Measurements from ENCODE around the gene EVI2B. TPM values are rescaled to one million over a fixed set of nuclear protein-coding genes. Genes with fewer than 3 reads are reported as not detected.
"Not testable (repeated sequence)": the region's sequence is repeated elsewhere in the genome, so short reads cannot be mapped to it uniquely, and the experiment has no call there.

Gene EVI2B
- 54.8 and 56.6 TPM in 2 replicates for total RNA-seq

- intact Hi-C loops (cut with micrococcal nuclease), result loop anchor here (5.0 to 10.0 kb wide), 7 partner anchors 157 to 1041 kb away; partner anchors contain the start of genes ATAD5, TEFM, UTP6 and ZNF207
These were observed at the start of gene EVI2B for GRCh38 chr17:31313982-31314781. EVI2B (minus strand) TSS chr17:31314054; CDS start chr17:31305609, 8,445 bp downstream.

GRCh38 chr17:31357839-31358394 is 44.1 kb upstream of the EVI2B start:
- intact Hi-C loops (cut with micrococcal nuclease), result no loop called here

- intact Hi-C loops (cut with micrococcal nuclease), result no loop called here
These were observed 43.2 kb upstream of the EVI2B start for GRCh38 chr17:31357091-31357490.

GRCh38 chr17:31355935-31356334 is 42.1 kb upstream of the EVI2B start:
- intact Hi-C loops (cut with micrococcal nuclease), result no loop called here

- intact Hi-C loops (cut with micrococcal nuclease), result no loop called here
These were observed 35.6 kb upstream of the EVI2B start for GRCh38 chr17:31349454-31349853.

- intact Hi-C loops (cut with micrococcal nuclease), result not testable (repeated sequence)
These were observed 31.4 kb upstream of the EVI2B start for GRCh38 chr17:31345191-31345747.

- intact Hi-C loops (cut with micrococcal nuclease), result no loop called here
These were observed 26.2 kb upstream of the EVI2B start for GRCh38 chr17:31339906-31340661.

GRCh38 chr17:31329221-31329620 is 15.4 kb upstream of the EVI2B start:
- intact Hi-C loops (cut with micrococcal nuclease), result no loop called here

- intact Hi-C loops (cut with micrococcal nuclease), result no loop called here
These were observed 14.3 kb upstream of the EVI2B start for GRCh38 chr17:31328160-31328535.

- intact Hi-C loops (cut with micrococcal nuclease), result no loop called here
These were observed 13.8 kb upstream of the EVI2B start for GRCh38 chr17:31327534-31328159.

GRCh38 chr17:31323551-31323950 is 9.7 kb upstream of the EVI2B start:
- intact Hi-C loops (cut with micrococcal nuclease), result loop anchor here (5.0 kb wide), 2 partner anchors 316 to 501 kb away; partner anchors contain the start of gene CRLF3

- intact Hi-C loops (cut with micrococcal nuclease), result loop anchor here (1.0 to 5.0 kb wide), 7 partner anchors 12 to 500 kb away; partner anchors contain the start of gene CRLF3
These were observed 8.1 kb upstream of the EVI2B start for GRCh38 chr17:31321966-31322365.

- intact Hi-C loops (cut with micrococcal nuclease), result loop anchor here (1.0 to 5.0 kb wide), 7 partner anchors 11 to 499 kb away; partner anchors contain the start of gene CRLF3
These were observed 7.6 kb upstream of the EVI2B start, which contains the start of gene EVI2A for GRCh38 chr17:31321481-31321880. EVI2A (minus strand) TSS chr17:31321622; CDS start chr17:31319013, 2,609 bp downstream.

- intact Hi-C loops (cut with micrococcal nuclease), result loop anchor here (1.0 to 5.0 kb wide), 7 partner anchors 10 to 498 kb away; partner anchors contain the start of gene CRLF3
These were observed 6.9 kb upstream of the EVI2B start for GRCh38 chr17:31320791-31321190.

GRCh38 chr17:31320241-31320640 is 6.4 kb upstream of the EVI2B start:
- intact Hi-C loops (cut with micrococcal nuclease), result loop anchor here (2.0 to 5.0 kb wide), 4 partner anchors 13 to 498 kb away; partner anchors contain the start of gene CRLF3

GRCh38 chr17:31318851-31319661 is 5.2 kb upstream of the EVI2B start:
- intact Hi-C loops (cut with micrococcal nuclease), result loop anchor here (5.0 to 10.0 kb wide), 2 partner anchors 942 to 1036 kb away; partner anchors contain the start of genes CPD and ZNF207

- intact Hi-C loops (cut with micrococcal nuclease), result loop anchor here (5.0 to 10.0 kb wide), 2 partner anchors 941 to 1036 kb away; partner anchors contain the start of genes CPD and ZNF207
These were observed 4.5 kb upstream of the EVI2B start for GRCh38 chr17:31318298-31318801.

- intact Hi-C loops (cut with micrococcal nuclease), result loop anchor here (5.0 to 10.0 kb wide), 8 partner anchors 157 to 1040 kb away; partner anchors contain the start of genes ATAD5, CPD, TEFM and UTP6
These were observed 887 bp upstream of the EVI2B start for GRCh38 chr17:31314782-31315100.

- intact Hi-C loops (cut with micrococcal nuclease), result loop anchor here (5.0 to 10.0 kb wide), 7 partner anchors 155 to 1043 kb away; partner anchors contain the start of genes ATAD5, TEFM, UTP6 and ZNF207
These were observed 1.6 kb downstream of the EVI2B start for GRCh38 chr17:31312223-31312622.
